Sigmoid colon (tissue), 4 donors: ENCODE measurements around the gene SGPL1.

Experiments used
- CTCF ChIP-seq, 4 experiments: fragments of 450-650 bp in 3 of 4; fragments of 200-600 bp in 1 of 4; IDR thresholded peaks; one replicate each; pipeline ENCODE4 v1.5.1; 2016 to 2019; ENCODE audit warnings: antibody characterized with exemption in 4 of 4, mild to moderate bottlenecking in 3 of 4, moderate library complexity in 2 of 4
- EP300 ChIP-seq, 4 donors: sonication (generic); formaldehyde crosslinking; IDR thresholded peaks; one replicate each; pipeline ENCODE4 v1.6.1; 2017; ENCODE audit warnings: antibody characterized with exemption in 4 of 4
- POLR2A ChIP-seq, 2 donors: fragments of 450-650 bp; IDR thresholded peaks; one replicate each; pipeline ENCODE4 v1.6.1; 2016; ENCODE audit warnings: antibody characterized with exemption in 2 of 2, mild to moderate bottlenecking in 2 of 2, moderate library complexity in 2 of 2

- TF ChIP-seq CTCF (IDR thresholded peaks at IDR 0.05) (no peak), POLR2A (IDR thresholded peaks at IDR 0.05) (no peak), EP300 (IDR thresholded peaks at IDR 0.05) (no peak)
Observed at GRCh38 chr10:70832221-70832620, 16.5 kb downstream of the SGPL1 start.
